Gastrocnemius medialis (tissue), 4 donors: ENCODE measurements around the gene AXIN1. TPM values are rescaled to one million over a fixed set of nuclear protein-coding genes. Genes with fewer than 3 reads are reported as not detected.

Experiments
- ATAC-seq, 2 donors: fragments of 150-250 bp; one replicate each; pipeline ENCODE4 v1.9.1; 2016
- DNase-seq, 2 donors: peaks; one replicate each; pipeline ENCODE4 v3.0.0-alpha.2; 2019
- H3K27ac ChIP-seq, 4 donors: fragments of 200-600 bp; sonication (generic); 1 replicate in 1 of 4; 2 replicates in 3 of 4; pipeline ENCODE4 v1.5.1; 2016 to 2018; ENCODE audit warnings: mild to moderate bottlenecking in 2 of 4, moderate library complexity in 1 of 4
- H3K27me3 ChIP-seq, 3 donors: fragments of 200-600 bp; sonication (generic) in 2 of 3; 1 replicate in 1 of 3; 2 replicates in 2 of 3; pipeline versions ENCODE4 v1.5.1 to v1.6.0; 2016 to 2019; ENCODE audit warnings: mild to moderate bottlenecking in 1 of 3, moderate library complexity in 1 of 3
- H3K36me3 ChIP-seq, 2 donors: fragments of 200-600 bp; sonication (generic) in 1 of 2; one replicate each; pipeline ENCODE4 v1.5.1; 2017 to 2018
- H3K4me1 ChIP-seq, 2 donors: fragments of 200-600 bp; sonication (generic) in 1 of 2; one replicate each; pipeline ENCODE4 v1.5.1; 2016 to 2017; ENCODE audit warnings: mild to moderate bottlenecking in 2 of 2
- H3K4me3 ChIP-seq, 4 donors: fragments of 200-600 bp; sonication (generic) in 3 of 4; 1 replicate in 1 of 4; 2 replicates in 3 of 4; pipeline ENCODE4 v1.5.1; 2016 to 2019; ENCODE audit warnings: mild to moderate bottlenecking in 2 of 4
- H3K9me3 ChIP-seq, 3 donors: fragments of 200-600 bp; sonication (generic) in 2 of 3; 1 replicate in 1 of 3; 2 replicates in 2 of 3; pipeline ENCODE4 v1.5.1; 2016 to 2019
- POLR2A ChIP-seq, 2 donors: fragments of 450-650 bp; IDR thresholded peaks; one replicate each; pipeline ENCODE4 v1.6.1; 2017; ENCODE audit warnings: antibody characterized with exemption in 2 of 2, mild to moderate bottlenecking in 2 of 2, moderate library complexity in 2 of 2
- in situ Hi-C, 4 donors: fragments of 200-750 bp; cut with MboI; loops; one replicate each; pipeline versions ENCODE4 v1.15.0 to v1.8.0; 2017; ENCODE audit warnings: low sequenced_read_pairs in 4 of 4
- intact Hi-C: fragments of 100-400 bp; cut with DNase I; formaldehyde crosslinking; loops from one replicate; pipeline ENCODE4 v1.15.1; 2023; ENCODE audit warnings: low total_unique reads
- total RNA-seq, 4 donors: library from RNA; depleted of rRNA; stranded (reverse); fragments of >200 nt; gene quantifications; one replicate each; pipeline versions ENCODE4 v1.1.0 to v1.2.3, GENCODE V29; 2016
- TF ChIP-seq, protein P1 (sequence below), 5 experiments: fragments of 450-650 bp in 3 of 5; fragments of 200-600 bp in 2 of 5; sonication (generic) in 2 of 5; IDR thresholded peaks in 4 of 5; conservative IDR thresholded peaks in 1 of 5; 1 replicate in 4 of 5; 2 replicates in 1 of 5; pipeline ENCODE4 v1.5.1; 2016 to 2019; ENCODE audit warnings: antibody characterized with exemption in 5 of 5, mild to moderate bottlenecking in 3 of 5, moderate library complexity in 3 of 5

AXIN1 gene
- total RNA-seq, 4 donors from 2014 or later, result 27.1 to 41.9 (median 32.7) TPM

DNA sequence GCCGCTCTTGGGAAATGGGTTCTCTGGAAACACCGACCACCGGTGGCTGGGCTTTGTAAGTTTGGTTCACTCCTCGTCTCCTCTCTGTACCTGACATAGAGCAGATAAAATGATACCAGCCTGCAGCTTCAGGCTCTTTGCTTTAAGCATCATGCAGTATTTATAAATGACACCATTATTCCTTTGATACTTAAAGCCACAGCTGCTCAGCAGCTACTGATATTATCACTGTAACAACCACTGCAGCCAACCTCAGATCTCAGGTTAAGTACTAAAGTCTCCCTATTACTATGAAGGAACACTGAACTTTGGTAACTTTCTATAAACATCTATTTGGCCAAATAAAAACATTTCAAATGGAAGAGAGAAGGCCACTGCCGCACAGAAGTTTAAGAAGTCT is 34.9 kb downstream of the AXIN1 start:
- intact Hi-C loops, result no loop called here
- Histone ChIP-seq H3K27me3 (no peaks in the 10 kb centered on the region), H3K27ac (no peak overlapping the region), H3K4me1 (no peaks in the 10 kb centered on the region), H3K4me3 (no peak overlapping the region), H3K9me3 (no peaks in the 10 kb centered on the region), H3K36me3 (peaks cover 0 to 24% of the 10 kb centered on the region in 2 donors)
- TF ChIP-seq POLR2A (IDR thresholded peaks at IDR 0.05), result no peak
- TF ChIP-seq, protein P1, sequence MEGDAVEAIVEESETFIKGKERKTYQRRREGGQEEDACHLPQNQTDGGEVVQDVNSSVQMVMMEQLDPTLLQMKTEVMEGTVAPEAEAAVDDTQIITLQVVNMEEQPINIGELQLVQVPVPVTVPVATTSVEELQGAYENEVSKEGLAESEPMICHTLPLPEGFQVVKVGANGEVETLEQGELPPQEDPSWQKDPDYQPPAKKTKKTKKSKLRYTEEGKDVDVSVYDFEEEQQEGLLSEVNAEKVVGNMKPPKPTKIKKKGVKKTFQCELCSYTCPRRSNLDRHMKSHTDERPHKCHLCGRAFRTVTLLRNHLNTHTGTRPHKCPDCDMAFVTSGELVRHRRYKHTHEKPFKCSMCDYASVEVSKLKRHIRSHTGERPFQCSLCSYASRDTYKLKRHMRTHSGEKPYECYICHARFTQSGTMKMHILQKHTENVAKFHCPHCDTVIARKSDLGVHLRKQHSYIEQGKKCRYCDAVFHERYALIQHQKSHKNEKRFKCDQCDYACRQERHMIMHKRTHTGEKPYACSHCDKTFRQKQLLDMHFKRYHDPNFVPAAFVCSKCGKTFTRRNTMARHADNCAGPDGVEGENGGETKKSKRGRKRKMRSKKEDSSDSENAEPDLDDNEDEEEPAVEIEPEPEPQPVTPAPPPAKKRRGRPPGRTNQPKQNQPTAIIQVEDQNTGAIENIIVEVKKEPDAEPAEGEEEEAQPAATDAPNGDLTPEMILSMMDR (IDR thresholded peaks at IDR 0.05 in 4 of 5, conservative IDR thresholded peaks at IDR 0.05 in 1 of 5), result no peak
- DNase-seq, result no peak
- in situ Hi-C loops, result no loop called here
- ATAC-seq, result no peak

DNA sequence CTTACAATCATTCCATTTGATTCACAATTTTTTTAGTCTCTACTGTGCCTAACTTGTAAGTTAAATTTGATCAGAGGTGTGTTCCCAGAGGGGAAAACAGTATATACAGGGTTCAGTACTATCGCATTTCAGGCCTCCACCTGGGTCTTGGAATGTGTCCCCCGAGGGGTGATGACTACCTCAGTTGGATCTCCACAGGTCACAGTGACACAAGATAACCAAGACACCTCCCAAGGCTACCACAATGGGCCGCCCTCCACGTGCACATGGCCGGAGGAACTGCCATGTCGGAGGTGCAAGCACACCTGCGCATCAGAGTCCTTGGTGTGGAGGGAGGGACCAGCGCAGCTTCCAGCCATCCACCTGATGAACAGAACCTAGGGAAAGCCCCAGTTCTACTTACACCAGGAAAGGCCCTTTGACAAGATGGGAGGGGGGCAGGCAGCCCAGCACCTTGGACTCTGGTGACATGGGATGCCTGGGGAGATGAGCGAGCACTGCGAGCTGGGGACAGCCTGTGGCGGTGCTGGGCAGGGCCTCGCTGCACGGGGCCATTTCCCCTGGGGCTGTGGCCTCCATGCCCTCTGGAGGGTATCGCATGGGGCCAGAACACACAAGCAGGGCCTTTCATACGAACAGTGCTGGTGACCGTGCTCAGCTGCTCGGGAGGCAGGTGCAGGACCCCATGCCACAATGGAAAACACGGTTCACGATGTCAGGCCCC is 35.6 kb downstream of the AXIN1 start:
- TF ChIP-seq, protein P1 (IDR thresholded peaks at IDR 0.05 in 4 of 5, conservative IDR thresholded peaks at IDR 0.05 in 1 of 5), result no peak
- TF ChIP-seq POLR2A (IDR thresholded peaks at IDR 0.05), result no peak
- Histone ChIP-seq H3K4me1 (no peaks in the 10 kb centered on the region), H3K27ac (no peak overlapping the region), H3K27me3 (no peaks in the 10 kb centered on the region), H3K9me3 (no peaks in the 10 kb centered on the region), H3K4me3 (no peak overlapping the region), H3K36me3 (peaks cover 0 to 24% of the 10 kb centered on the region in 2 donors)
- DNase-seq (no peak), ATAC-seq (no peak)
- in situ Hi-C loops, result no loop called here
- intact Hi-C loops, result no loop called here

DNA sequence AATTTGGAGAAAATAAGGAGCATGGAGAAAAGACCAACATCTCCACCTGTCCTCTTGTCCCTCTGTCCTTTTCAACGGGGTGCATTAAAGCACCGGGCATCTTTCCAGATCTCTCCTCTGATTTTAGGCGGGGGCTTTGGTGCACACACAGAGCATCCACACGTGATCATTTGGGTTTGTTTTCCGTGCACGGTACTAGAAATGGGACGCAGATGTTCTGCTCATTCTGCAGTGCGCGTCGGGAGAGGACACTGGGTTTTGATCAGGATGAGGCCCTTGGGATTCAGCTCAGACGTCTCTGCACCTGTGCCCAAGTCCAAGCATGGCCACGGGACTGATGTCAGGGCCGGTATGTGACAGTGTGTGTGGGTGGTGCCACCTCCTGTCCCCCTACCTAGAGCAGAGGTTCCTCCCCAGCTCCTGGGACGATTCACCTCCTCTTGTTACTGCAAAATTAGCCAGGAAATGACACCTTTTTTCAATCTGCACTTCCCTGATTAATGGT is 37.7 kb downstream of the AXIN1 start:
- TF ChIP-seq POLR2A (IDR thresholded peaks at IDR 0.05), result no peak
- TF ChIP-seq, protein P1 (IDR thresholded peaks at IDR 0.05 in 4 of 5, conservative IDR thresholded peaks at IDR 0.05 in 1 of 5), result no peak
- Histone ChIP-seq H3K36me3 (peaks cover 0 to 24% of the 10 kb centered on the region in 2 donors), H3K27me3 (no peaks in the 10 kb centered on the region), H3K9me3 (no peaks in the 10 kb centered on the region), H3K4me1 (no peaks in the 10 kb centered on the region), H3K27ac (no peak overlapping the region), H3K4me3 (no peak overlapping the region)
- DNase-seq (no peak), ATAC-seq (no peak)
- intact Hi-C loops, result no loop called here
- in situ Hi-C loops, result no loop called here

DNA sequence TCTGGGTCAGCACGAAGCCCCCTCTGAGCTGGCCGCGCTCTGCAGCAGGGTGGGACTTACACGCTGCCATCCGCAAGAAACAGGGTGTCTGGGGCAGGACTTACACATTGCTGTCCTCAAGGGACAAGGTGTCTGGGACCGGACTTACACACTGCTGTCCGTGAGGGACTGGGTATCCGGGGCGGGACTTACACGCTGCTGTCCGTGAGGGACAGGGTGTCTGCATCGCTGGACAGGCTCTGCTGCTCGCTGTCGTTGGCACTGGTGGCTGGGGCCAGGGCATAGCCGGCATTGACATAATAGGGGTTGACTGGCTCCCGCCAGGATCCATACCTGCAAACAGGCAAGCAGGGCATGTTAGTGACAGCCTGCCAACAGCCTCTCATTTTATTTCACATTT is 38.2 kb downstream of the AXIN1 start:
- H3K36me3 ChIP-seq, result peaks cover 0 to 24% of the 10 kb centered on the region in 2 donors
- no peaks in the 10 kb centered on the region for H3K27me3 ChIP-seq
- no peaks in the 10 kb centered on the region for H3K4me1 ChIP-seq
- TF ChIP-seq, protein P1 (IDR thresholded peaks at IDR 0.05 in 4 of 5, conservative IDR thresholded peaks at IDR 0.05 in 1 of 5), result no peak
- no peak for TF ChIP-seq POLR2A (IDR thresholded peaks at IDR 0.05)
- ATAC-seq (no peak), DNase-seq (no peak)
- no peaks in the 10 kb centered on the region for H3K9me3 ChIP-seq
- intact Hi-C loops (no loop called here), in situ Hi-C loops (no loop called here)
- H3K27ac ChIP-seq, result no peak overlapping the region
- no peak overlapping the region for H3K4me3 ChIP-seq
